ENCODE measurements around the gene PRRG2. TPM values are rescaled to one million over a fixed set of nuclear protein-coding genes. Genes with fewer than 3 reads are reported as not detected.

PRRG2 gene
- total RNA-seq, 4 donors from 2014 or later, result 13.8 to 21.2 (median 16.7) TPM

DNA sequence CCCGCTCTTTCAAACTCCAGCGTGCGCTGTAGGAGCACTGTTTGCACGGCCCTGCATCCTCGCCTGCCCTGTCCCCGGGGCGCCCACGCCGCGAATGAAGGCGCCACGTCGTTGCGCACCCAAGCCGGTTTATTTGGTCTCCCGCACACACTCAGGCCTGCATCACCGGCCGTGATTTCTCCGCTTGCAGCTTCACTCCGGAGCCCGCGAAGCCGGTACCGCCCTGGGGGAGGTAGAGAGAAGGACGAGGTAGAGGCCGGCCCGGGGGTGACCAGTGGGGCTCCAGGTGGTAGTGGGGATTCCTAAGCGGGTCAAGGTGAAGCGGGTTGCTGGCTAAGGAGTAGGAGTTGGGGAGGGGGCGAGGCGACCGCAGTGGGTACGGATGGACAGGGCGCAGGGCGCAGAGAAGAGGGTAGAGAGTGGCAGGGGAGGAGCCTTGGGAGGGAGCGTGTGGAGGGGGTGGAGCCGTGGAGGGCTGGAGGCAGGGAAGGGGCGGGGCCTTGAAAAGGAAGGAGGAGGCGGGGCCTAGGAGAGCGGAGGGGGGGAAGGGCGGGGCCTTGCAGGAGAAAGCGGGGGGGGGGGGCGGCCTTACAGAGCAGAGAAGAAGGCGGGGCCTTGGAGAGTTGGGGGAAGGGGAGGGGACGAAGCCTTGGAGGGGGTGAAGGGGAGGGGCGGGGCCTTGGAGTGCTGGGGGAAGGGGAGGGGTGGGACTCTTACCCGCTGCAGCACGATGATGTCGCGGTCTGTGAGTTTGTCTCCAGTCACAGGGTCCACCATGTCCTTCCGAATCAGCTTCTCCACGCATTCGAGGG lies 25.3 kb upstream of the PRRG2 start:
- Histone ChIP-seq H3K27ac (no peak overlapping the region), H3K36me3 (peaks cover 57% of the 10 kb centered on the region), H3K27me3 (no peaks in the 10 kb centered on the region), H3K9me3 (no peaks in the 10 kb centered on the region), H3K4me3 (no peak overlapping the region), H3K4me1 (peaks cover 20% of the 10 kb centered on the region)
- WGBS, result 85% methylated on average over 50 of the region's 53 CpGs
- no peak for TF ChIP-seq POLR2A (IDR thresholded peaks at IDR 0.05)
- TF ChIP-seq POLR2AphosphoS5 (IDR thresholded peaks at IDR 0.05), result no peak
- TF ChIP-seq, protein P1, sequence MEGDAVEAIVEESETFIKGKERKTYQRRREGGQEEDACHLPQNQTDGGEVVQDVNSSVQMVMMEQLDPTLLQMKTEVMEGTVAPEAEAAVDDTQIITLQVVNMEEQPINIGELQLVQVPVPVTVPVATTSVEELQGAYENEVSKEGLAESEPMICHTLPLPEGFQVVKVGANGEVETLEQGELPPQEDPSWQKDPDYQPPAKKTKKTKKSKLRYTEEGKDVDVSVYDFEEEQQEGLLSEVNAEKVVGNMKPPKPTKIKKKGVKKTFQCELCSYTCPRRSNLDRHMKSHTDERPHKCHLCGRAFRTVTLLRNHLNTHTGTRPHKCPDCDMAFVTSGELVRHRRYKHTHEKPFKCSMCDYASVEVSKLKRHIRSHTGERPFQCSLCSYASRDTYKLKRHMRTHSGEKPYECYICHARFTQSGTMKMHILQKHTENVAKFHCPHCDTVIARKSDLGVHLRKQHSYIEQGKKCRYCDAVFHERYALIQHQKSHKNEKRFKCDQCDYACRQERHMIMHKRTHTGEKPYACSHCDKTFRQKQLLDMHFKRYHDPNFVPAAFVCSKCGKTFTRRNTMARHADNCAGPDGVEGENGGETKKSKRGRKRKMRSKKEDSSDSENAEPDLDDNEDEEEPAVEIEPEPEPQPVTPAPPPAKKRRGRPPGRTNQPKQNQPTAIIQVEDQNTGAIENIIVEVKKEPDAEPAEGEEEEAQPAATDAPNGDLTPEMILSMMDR (IDR thresholded peaks at IDR 0.05), result no peak
- no peak for TF ChIP-seq EP300 (IDR thresholded peaks at IDR 0.05)
- DNase-seq (ENCODE audit: low spot score in 2 of 2), result no peak

DNA sequence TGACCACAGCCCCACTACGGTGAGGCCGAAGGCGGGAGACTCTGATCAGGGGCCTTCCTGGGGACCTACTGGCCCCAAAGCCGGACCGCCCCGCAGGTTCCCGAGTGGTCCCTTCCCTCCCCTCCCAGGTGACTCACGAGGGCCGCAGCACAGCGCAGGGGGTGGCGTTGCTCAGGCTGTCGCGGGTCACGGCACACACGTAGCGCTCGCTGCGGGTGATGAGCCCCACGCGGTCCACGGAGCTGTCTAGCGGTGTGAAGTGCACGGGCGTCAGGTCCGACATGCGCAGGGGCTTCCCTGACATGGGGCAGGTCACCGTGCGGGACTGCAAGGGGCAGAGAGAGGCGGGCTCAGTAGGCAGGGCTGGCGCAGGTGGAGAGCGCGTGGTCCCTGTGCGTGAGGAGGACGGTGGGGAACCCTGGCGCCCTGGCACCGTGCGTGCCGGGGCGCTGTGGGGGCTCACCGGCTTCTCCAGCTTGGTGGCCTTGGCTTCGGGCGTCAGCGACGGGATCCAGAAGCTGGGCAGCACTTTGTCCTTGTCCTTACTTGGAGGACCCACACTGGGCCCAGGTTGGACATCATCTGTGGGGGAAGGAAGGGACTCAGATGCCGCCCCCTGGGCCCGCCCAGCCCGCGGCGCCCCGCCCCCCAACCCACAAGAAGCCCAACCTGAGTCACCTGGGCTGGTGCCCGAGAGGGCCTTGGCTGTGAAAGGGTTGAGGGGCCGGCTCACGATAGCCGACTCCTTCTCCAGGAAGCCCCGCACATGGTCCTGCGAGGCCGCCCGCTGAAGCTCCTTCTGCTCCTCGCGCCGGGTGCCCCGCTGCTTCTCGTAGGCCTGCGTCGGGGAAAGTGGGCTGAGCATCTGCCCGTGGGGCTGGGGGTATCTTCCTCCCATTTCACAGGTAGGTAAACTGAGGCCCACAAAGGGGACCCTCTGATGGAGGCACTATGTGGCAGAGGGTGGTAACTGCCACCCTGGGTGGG lies 24.4 kb upstream of the PRRG2 start:
- Histone ChIP-seq H3K27ac (no peak overlapping the region), H3K4me1 (peaks cover 20% of the 10 kb centered on the region), H3K36me3 (peaks cover 57% of the 10 kb centered on the region), H3K27me3 (no peaks in the 10 kb centered on the region), H3K9me3 (no peaks in the 10 kb centered on the region), H3K4me3 (no peak overlapping the region)
- TF ChIP-seq POLR2AphosphoS5 (IDR thresholded peaks at IDR 0.05) (no peak), EP300 (IDR thresholded peaks at IDR 0.05) (no peak)
- WGBS, result 80% methylated on average over 38 of the region's 66 CpGs
- DNase-seq (ENCODE audit: low spot score in 2 of 2), result no peak

DNA sequence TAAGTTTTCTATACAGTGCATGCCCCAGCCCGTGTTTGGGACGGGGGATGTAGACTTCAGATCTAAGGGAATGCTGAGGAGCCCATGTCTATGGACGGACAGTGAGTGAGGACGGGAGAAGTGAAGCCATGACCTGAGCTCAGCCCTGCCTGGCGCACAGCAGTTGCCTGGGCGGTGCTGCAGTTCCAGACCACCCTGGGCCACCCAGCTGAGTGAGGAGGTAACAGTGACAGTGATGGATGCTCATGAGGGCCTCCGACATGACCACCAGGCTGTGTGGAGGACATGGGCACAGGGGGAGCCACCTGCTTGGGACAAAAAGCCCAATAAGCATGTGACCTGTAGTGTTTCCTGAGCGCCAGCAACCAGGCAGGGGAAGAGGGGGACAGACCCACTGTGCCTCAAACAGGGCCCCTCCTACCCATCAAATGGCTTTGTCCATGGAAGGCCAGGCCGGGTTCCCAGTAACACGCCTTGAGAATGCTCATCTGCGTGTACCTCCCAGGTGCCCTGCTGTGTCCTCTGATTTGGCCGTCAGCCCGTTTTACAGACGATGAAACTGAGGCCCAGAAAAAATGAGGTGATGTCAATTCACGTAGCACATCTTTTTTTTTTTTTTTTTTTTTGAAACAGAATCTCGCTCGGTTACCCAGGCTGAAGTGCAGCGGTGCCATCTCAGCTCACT lies 23.3 kb upstream of the PRRG2 start:
- TF ChIP-seq POLR2A (IDR thresholded peaks at IDR 0.05), result no peak
- TF ChIP-seq EP300 (IDR thresholded peaks at IDR 0.05), result no peak
- TF ChIP-seq, protein P1 (IDR thresholded peaks at IDR 0.05), result no peak
- TF ChIP-seq POLR2AphosphoS5 (IDR thresholded peaks at IDR 0.05), result no peak
- H3K4me3 ChIP-seq, result no peak overlapping the region
- no peaks in the 10 kb centered on the region for H3K27me3 ChIP-seq
- WGBS, result 92% methylated on average over 15 of the region's 18 CpGs
- H3K27ac ChIP-seq, result no peak overlapping the region
- peaks cover 57% of the 10 kb centered on the region for H3K36me3 ChIP-seq
- no peaks in the 10 kb centered on the region for H3K9me3 ChIP-seq
- peaks cover 20% of the 10 kb centered on the region for H3K4me1 ChIP-seq
- no peak for DNase-seq (ENCODE audit: low spot score in 2 of 2)

DNA sequence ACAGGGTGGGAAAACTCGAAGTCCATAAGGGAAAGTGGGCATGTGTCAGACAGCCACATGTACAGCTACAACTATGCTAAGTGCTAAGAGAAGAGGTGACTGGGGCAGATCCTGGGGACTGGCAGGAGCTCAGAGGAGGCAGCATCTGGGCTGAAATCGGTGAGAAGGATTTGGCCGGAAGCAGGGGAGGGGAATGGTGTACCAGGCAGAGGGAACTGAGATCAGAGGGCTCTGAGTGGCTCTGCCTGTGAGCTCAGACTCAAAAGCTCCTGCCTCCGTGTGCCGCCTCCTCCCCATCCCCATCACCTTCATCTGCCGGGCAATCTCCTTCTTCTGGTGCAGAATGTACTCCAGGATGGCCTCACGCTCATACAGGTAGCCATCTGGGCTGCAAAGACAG lies 22.5 kb upstream of the PRRG2 start:
- no peaks in the 10 kb centered on the region for H3K9me3 ChIP-seq
- DNase-seq (ENCODE audit: low spot score in 2 of 2), result no peak
- peaks cover 18% of the 10 kb centered on the region for H3K4me1 ChIP-seq
- WGBS, result 87% methylated on average over 7 of the region's 7 CpGs
- no peak overlapping the region for H3K27ac ChIP-seq
- TF ChIP-seq, protein P1 (IDR thresholded peaks at IDR 0.05), result no peak
- TF ChIP-seq POLR2AphosphoS5 (IDR thresholded peaks at IDR 0.05) (no peak), EP300 (IDR thresholded peaks at IDR 0.05) (no peak), POLR2A (IDR thresholded peaks at IDR 0.05) (no peak)
- H3K36me3 ChIP-seq, result peaks cover 57% of the 10 kb centered on the region
- no peaks in the 10 kb centered on the region for H3K27me3 ChIP-seq
- no peak overlapping the region for H3K4me3 ChIP-seq

DNA sequence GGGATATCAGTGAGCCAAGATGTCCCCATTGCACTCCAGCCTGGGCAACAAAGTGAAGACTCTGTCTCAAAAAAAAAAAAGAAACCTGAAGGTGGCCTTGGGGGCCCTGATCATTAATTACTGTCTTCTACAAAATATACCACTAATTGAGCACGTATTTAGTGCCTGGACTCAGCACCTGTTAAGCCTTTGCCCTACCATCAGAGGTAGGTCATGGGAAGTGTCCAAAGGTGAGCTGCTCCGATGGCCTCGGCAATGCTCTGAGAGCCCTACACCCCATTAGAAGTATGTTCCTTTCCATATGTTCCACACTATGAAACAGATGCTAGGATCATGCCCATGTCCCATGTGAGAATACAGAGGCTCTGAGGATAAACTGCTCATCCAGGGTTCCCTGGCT lies 21.7 kb upstream of the PRRG2 start:
- H3K4me3 ChIP-seq, result no peak overlapping the region
- no peaks in the 10 kb centered on the region for H3K27me3 ChIP-seq
- DNase-seq (ENCODE audit: low spot score in 2 of 2), result no peak
- H3K27ac ChIP-seq, result no peak overlapping the region
- TF ChIP-seq EP300 (IDR thresholded peaks at IDR 0.05) (no peak), POLR2AphosphoS5 (IDR thresholded peaks at IDR 0.05) (no peak), POLR2A (IDR thresholded peaks at IDR 0.05) (no peak)
- TF ChIP-seq, protein P1 (IDR thresholded peaks at IDR 0.05), result no peak
- peaks cover 57% of the 10 kb centered on the region for H3K36me3 ChIP-seq
- WGBS, result 97% methylated on average over 3 of the region's 3 CpGs
- no peaks in the 10 kb centered on the region for H3K9me3 ChIP-seq
- peaks cover 12% of the 10 kb centered on the region for H3K4me1 ChIP-seq
